Kasumi-1 (cell line): ENCODE measurements around the gene RPA3.

ENCODE experiments used
- DNase-seq, 2 experiments: peaks; one replicate each; lab custom pipeline; 2025; lab: John Stamatoyannopoulos, UW

Gene RPA3

DNA sequence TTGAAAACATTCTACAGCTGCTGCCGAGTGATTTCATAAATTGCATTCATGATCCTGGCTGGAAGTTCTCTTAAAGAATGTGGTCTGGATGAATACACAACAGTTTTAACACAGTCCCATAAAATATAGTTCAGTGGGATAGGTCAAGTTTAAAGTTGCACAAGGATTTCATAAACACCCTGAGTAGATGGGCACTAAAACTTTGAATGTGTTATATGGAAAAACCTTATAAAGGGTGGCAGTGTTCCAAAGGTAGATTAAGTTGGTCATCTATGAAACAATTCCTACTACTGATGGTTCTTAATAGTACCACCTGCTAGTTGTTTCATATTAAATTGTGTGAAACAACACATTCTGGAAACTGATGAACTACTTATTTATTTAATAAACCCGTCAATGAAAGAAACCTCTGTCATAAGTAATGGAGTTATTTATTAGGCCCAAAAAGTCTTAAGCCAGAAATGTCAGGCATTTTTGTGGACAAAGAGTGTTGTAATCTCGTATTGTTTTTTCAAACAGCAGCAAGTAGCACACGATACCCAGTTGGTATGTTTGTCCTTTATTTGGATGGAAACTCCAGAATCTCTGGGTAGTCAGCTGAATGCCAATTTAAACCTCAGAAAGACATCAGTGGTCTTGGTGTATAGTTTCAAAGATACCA lies 14.3 kb upstream of the RPA3 start:
- no peak for DNase-seq

DNA sequence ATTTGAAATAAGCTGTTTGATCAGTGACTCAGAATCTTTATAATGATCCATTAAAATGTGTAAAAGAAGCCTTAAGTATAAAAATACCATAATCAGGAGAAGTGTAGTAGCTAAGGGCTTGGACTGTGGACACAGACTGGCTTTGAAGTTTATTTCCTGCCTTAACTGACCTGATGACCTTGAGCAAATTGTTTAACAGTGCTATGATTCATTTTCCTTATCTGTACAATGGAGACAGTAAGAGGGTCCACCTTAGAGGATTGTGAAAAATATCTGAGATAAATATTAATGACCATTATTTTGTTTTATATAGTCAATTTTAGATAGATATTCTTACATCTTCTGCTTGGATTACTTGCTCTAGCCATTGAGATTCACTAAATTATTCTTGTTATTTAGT lies 13.3 kb upstream of the RPA3 start:
- DNase-seq = no peak

GRCh38 chr7:7720750-7721621 lies 2.6 kb upstream of the RPA3 start:
- no peak for DNase-seq

DNA sequence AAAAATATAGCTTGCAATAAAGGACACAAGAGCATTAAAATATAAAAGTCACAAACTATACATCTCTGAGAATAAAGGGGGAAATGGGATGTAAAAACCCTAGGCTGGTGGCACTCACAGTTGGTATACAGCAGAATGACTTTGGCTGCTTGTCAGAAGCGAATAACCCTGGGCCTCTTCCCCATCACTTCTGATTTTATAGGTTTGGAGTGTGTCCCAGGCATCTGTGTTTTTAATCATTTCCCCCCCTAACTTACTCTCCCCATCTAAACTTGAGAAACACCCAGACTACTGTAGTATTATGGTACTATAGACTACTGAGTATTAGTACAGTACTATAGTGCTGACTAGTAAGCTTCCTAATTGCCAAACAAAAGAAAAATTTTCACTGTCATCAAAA lies 1.8 kb upstream of the RPA3 start:
- DNase-seq = no peak

DNA sequence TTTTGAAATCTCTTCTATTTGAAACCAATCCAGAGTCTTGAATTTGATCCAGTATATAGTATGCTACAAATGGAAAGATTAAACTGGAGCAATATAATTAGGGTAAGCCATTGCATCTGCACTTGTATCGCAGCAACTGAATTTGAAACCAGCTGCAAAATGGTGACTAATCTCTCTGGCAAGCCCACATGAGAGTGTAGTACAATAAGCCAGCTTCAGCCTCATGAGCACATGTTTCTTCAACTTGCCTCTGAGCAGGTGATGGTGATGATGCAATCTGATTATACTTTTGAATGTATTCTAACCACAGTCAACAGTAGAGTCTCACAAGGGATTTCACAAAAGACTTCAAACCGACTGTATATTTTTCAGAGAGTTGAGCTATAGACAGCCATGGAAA lies 829 bp upstream of the RPA3 start:
- no peak for DNase-seq

DNA sequence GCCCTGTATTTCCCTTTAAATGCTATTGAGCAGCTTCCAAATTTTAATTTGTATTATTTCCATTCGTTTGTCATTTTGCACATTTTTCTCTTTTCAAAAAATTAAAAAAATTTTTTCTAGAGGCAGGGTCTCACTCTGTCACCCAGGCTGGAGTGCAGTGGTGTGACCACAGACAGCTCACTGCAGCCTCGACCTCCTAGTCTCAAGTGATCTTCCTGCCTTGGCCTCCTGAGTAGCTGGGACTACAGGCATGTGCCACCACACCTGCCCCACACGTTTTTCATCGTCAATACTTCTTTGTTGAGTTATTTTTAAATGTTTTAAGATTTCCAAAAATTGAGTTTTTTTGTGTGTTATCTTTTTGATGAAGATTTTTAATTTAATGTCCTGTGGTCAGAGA lies 4.7 kb downstream of the RPA3 start:
- no peak for DNase-seq

DNA sequence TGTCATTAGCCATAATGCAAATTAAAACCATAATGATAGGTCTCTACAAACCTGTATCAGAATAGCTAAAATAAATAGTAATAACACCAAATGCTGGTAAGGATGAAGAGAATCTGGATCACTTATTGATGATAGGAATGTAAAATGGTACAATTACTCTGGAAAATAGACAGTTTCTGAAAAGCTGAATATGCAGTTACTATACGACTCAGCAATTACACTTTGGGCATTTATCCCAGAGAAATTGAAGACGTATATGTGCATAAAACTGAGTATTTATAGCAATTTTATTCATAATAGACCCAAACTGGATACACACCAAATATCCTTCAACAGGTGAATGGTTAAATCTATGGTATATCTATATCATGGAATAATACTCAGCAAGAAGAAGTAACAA lies 7.9 kb downstream of the RPA3 start:
- DNase-seq = no peak

GRCh38 chr7:7709291-7709690 lies 9.1 kb downstream of the RPA3 start:
- no peak for DNase-seq

- no peak for DNase-seq
Observed at GRCh38 chr7:7707806-7708205, 10.6 kb downstream of the RPA3 start.

GRCh38 chr7:7707246-7707645 lies 11.2 kb downstream of the RPA3 start:
- no peak for DNase-seq

DNA sequence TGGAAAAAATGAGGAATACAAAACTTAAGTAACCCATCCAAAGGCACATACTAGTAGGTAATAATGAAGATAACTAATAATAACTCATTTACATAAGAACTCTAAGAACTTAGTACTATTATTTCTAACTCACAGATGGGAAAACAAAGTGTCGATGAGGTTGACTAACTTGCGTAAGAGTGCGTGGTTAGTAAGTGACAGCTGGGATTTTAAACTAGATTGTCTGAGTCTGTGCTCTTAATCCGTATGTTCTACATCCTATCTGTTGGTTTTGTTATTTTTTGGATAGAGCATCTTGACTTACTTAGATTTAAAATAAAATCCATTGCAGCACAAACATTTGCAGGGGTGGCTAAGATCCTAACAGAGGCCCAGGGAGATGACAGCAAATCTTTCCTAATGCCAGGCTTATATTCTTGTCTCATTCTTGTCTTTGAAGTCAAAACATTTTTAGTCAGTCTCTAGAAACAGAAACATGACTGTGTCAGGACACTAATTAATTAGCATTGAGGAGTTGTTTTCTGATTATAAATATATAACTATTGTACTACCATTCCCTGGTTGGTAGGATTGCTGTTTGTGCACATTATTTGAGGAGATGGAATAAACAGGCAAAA lies 11.7 kb downstream of the RPA3 start:
- DNase-seq = no peak

GRCh38 chr7:7706101-7706511 lies 12.3 kb downstream of the RPA3 start:
- DNase-seq = no peak

DNA sequence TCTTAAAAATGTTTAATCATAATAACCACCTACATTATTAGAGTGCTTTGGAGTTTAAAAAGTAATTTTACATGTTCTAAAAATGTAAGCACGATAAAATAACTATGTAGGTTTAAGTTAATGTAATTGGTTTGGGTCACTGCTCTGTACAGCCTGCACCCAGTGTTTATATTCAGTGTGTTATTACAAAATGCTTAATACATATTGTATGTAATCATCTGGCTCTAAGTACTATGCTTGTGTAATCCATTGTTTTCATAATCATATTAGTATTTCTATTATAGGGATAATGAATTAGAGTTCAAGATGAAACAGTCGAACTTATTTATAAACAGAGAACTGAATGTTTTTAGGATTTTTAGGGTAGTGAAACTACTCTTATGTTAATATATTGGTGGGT lies 13.1 kb downstream of the RPA3 start:
- no peak for DNase-seq

GRCh38 chr7:7704867-7705266 lies 13.5 kb downstream of the RPA3 start:
- DNase-seq = no peak

DNA sequence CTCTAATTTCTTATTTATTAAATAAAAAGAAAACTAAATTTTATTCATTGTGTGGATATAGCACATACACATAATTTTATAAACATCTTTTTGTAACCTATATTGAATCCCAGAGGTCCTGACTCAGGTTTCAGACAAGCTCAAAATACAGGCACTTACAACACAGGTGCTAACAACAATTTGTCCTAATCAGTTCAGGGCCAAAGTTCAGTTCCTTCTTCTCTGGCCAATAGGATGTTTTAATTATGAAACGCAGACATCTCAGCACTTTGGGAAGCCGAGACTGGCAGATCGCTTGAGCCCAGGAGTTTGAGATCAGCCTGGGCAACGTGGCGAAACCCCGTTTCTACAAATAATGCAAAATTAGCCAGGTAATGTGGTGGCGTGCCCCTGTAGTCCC lies 15.0 kb downstream of the RPA3 start:
- no peak for DNase-seq

GRCh38 chr7:7702826-7703225 lies 15.6 kb downstream of the RPA3 start:
- DNase-seq = no peak

DNA sequence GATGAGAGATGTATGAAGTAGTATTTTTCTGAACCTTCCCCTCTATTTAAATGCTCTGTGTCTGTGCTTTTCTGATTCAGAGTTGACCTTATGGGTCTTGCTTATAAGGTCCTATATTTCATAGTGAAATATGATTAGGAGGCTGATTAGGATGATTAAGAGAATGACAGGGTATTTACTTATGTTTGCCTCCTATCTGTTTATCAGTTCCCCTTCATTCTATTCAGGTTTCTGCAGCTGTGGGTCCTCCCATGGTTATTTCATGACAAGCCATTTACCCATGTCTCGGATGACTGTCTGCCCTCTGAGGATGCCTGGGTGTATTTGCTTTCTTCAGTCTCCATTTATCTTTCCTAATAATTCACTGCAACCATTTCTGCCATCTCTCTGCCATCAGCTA lies 16.9 kb downstream of the RPA3 start:
- no peak for DNase-seq

DNA sequence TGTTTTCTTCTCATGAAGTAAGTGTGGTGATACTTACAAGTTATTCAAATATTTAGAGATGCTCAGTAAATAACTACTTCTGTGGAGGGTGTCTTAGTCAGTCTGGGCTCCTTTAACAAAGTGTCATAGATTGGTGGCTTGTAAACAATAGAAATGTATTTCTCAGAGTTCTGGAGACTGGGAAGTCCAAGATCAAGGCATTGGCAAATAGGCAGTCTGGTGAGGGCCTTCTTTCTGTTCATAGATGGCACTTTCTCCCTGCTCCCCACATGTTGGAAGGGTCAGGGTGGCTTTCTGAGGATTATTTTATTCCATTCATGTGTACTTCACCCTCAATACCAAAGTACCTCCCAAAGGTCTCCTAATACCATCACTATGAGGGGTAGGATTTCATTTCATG lies 18.4 kb downstream of the RPA3 start:
- DNase-seq = no peak

GRCh38 chr7:7699380-7699779 lies 19.0 kb downstream of the RPA3 start:
- no peak for DNase-seq

GRCh38 chr7:7698930-7699329 lies 19.5 kb downstream of the RPA3 start:
- DNase-seq = no peak

- no peak for DNase-seq
Observed at GRCh38 chr7:7696458-7697119, 21.8 kb downstream of the RPA3 start.

DNA sequence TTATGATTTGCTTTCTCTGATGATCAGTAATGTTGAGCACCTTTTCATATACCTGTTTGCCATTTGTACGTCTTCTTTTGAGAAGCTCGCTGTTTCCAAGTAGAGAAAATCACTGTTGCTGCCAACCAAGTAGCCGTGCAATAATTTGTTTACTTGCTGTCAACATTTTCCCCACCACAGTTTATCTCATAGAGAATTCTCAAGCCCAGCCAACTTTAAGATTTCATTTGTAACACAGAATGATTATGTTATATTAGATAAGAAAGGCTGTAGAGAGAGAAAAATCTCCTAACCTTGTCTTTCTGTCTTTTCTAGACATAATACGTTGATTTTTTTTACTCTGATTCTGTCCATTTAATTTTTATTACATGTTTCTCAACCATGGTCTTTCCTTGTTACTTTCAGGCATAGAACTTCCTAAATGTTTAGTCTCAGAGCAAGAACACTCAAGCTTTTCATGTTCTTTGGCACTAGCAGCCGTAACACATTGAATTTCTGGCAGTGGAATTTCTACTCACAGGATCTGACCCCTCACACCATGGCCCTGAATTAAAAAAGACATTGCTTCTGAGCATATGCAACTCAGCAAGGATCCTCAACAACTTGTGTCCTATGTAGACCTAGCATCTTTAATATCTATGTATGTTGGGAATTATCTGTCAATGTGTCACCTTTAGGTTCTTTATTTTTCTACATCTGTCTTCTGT lies 23.1 kb downstream of the RPA3 start:
- no peak for DNase-seq
